ENCODE measurements around the gene ZNF320. TPM values are rescaled to one million over a fixed set of nuclear protein-coding genes. Genes with fewer than 3 reads are reported as not detected.

ZNF320 gene
- total and polyA plus RNA-seq, 9 of the 15 experiments (the other 6 are each of a cell fraction or from before 2014, with no cell fraction given) = 5.4 to 25.6 (median 11.7) TPM

DNA sequence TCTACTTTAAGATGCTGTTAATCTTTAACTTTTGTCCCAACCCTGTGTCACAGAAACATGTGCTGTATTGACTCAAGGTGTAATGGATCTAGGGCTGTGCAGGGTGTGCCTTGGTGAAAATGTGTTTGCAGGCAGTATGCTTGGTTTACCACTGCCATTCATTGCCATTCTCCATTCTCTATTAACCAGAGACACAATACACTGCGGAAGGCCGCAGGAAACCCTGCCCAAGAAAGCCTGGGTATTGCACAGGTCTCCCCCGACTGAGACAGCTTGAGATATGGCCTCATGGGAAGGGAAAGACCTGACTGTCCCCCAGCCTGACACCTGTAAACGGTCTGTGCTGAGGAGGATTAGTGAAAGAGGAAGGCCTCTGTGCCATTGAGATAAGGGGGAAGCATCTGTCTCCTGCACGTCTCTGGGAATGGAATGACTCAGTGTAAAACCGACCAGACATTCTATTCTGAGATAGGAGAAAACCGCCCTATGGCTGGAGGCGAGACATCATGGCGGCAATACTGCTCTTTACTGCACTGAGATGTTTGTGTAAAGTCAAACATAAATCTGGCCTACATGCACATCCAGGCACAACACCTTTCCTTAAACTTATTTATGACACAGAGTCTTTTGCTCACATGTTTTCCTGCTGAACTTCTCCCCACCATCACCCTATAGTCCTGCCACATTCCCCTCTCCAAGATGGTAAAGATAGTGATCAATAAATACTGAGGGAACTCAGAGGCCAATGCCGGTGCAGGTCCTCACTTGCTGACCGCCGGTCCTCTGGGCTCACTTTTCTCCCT, 38.9 kb upstream of the ZNF320 start (continued):
- TF ChIP-seq TFE3 (CRISPR knock-in tag; IDR thresholded peaks at IDR 0.05) (no peak), RNF219 (CRISPR knock-in tag; IDR thresholded peaks at IDR 0.05) (0 out of 2 replicates have a peak, but pooled peaks have one; percentile 34), HBP1 (CRISPR knock-in tag; IDR thresholded peaks at IDR 0.05) (0 out of 2 replicates have a peak, but pooled peaks have one; percentile 6), NCOR1 (IDR thresholded peaks at IDR 0.05) (peak; percentile 100), POLR2B (IDR thresholded peaks at IDR 0.05; ENCODE audit: low read depth, partially characterized antibody) (peak; percentile 13), TAF1 (IDR thresholded peaks at IDR 0.05; ENCODE audit: control insufficient read depth, extremely low read depth, insufficient read depth, low read length, severe bottlenecking) (peak; percentile 62), NKRF (IDR thresholded peaks at IDR 0.05; ENCODE audit: borderline replicate concordance) (no peak)
- TF ChIP-seq, protein P1, sequence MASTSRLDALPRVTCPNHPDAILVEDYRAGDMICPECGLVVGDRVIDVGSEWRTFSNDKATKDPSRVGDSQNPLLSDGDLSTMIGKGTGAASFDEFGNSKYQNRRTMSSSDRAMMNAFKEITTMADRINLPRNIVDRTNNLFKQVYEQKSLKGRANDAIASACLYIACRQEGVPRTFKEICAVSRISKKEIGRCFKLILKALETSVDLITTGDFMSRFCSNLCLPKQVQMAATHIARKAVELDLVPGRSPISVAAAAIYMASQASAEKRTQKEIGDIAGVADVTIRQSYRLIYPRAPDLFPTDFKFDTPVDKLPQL (IDR thresholded peaks at IDR 0.05; ENCODE audit: extremely low read depth, insufficient read length) = no peak
- TF ChIP-seq, protein P2, sequence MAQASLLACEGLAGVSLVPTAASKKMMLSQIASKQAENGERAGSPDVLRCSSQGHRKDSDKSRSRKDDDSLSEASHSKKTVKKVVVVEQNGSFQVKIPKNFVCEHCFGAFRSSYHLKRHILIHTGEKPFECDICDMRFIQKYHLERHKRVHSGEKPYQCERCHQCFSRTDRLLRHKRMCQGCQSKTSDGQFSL (CRISPR knock-in tag; IDR thresholded peaks at IDR 0.05) = no peak
- TF ChIP-seq, protein P2 (tag; IDR thresholded peaks at IDR 0.05) = peak in 1 of 2 experiments; percentile 86; a peak in 2 of 4 replicates
- TF ChIP-seq, protein P3, sequence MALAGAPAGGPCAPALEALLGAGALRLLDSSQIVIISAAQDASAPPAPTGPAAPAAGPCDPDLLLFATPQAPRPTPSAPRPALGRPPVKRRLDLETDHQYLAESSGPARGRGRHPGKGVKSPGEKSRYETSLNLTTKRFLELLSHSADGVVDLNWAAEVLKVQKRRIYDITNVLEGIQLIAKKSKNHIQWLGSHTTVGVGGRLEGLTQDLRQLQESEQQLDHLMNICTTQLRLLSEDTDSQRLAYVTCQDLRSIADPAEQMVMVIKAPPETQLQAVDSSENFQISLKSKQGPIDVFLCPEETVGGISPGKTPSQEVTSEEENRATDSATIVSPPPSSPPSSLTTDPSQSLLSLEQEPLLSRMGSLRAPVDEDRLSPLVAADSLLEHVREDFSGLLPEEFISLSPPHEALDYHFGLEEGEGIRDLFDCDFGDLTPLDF (CRISPR knock-in tag; IDR thresholded peaks at IDR 0.05) = no peak

All from K562 (cell line).